Right lobe of liver (tissue), 4 donors: ENCODE measurements around the gene GDF2.

Experiments used
- CTCF ChIP-seq, 4 donors: fragments of 200-600 bp in 3 of 4; fragments of 450-650 bp in 1 of 4; IDR thresholded peaks; one replicate each; pipeline versions ENCODE4 v1.5.1 to v1.8.0; 2016 to 2022; ENCODE audit warnings: antibody characterized with exemption in 4 of 4, mild to moderate bottlenecking in 2 of 4
- POLR2A ChIP-seq: fragments of 450-650 bp; IDR thresholded peaks from one replicate; pipeline ENCODE4 v1.6.1; 2017; ENCODE audit warnings: antibody characterized with exemption, mild to moderate bottlenecking
- donor health status: DM: no; HTN: no; CAD: no.
- donor health status: DM: no; HTN: no; CAD: no.
- donor health status: DM: no; HTN: yes; CAD: no.

GRCh38 chr10:47312663-47312995 is 9.6 kb upstream of the GDF2 start:
- no peak for TF ChIP-seq CTCF (IDR thresholded peaks at IDR 0.05)
- no peak for TF ChIP-seq POLR2A
